ENCODE data around the gene OSCP1. TPM values are rescaled to one million over a fixed set of nuclear protein-coding genes. Genes with fewer than 3 reads are reported as not detected.
A peak's percentile ranks its signal among the peaks of the same experiment; 100 is the strongest.

OSCP1 gene
- total RNA-seq, 1 donor from 2014 or later = 7.3 TPM

- no peak for ATAC-seq
Measured at GRCh38 chr1:36472656-36473055, 22.4 kb upstream of the OSCP1 start.

GRCh38 chr1:36471830-36472641 lies 21.8 kb upstream of the OSCP1 start:
- peak; percentile 9 for ATAC-seq

GRCh38 chr1:36469163-36469562 lies 18.9 kb upstream of the OSCP1 start:
- ATAC-seq = no peak

- no peak for ATAC-seq
Measured at GRCh38 chr1:36467700-36468455, 17.6 kb upstream of the OSCP1 start.

GRCh38 chr1:36467027-36467410 lies 16.8 kb upstream of the OSCP1 start:
- no peak for ATAC-seq

GRCh38 chr1:36466370-36467026 lies 16.2 kb upstream of the OSCP1 start:
- ATAC-seq = no peak

GRCh38 chr1:36465731-36466369 lies 15.6 kb upstream of the OSCP1 start:
- ATAC-seq = no peak

GRCh38 chr1:36464605-36465393 lies 14.5 kb upstream of the OSCP1 start:
- ATAC-seq = peak; percentile 28

GRCh38 chr1:36463803-36464604 lies 13.8 kb upstream of the OSCP1 start, which contains the start of gene MRPS15:
Gene MRPS15 (minus strand): TSS chr1:36464384. CDS start chr1:36464275, 109 bp downstream.
- ATAC-seq = peak; percentile 94

- ATAC-seq = peak; percentile 27
Measured at GRCh38 chr1:36463463-36463802, 13.2 kb upstream of the OSCP1 start.

GRCh38 chr1:36458910-36459309 lies 8.7 kb upstream of the OSCP1 start:
- peak; percentile 14 for ATAC-seq

- ATAC-seq = no peak
Measured at GRCh38 chr1:36457691-36458090, 7.4 kb upstream of the OSCP1 start.

- ATAC-seq = no peak
Measured at GRCh38 chr1:36456391-36456928, 6.2 kb upstream of the OSCP1 start.

GRCh38 chr1:36455386-36455785 lies 5.1 kb upstream of the OSCP1 start:
- ATAC-seq = no peak

- no peak for ATAC-seq
Measured at GRCh38 chr1:36453600-36454388, 3.5 kb upstream of the OSCP1 start.

GRCh38 chr1:36453051-36453450 lies 2.8 kb upstream of the OSCP1 start:
- ATAC-seq = no peak

- no peak for ATAC-seq
Measured at GRCh38 chr1:36450919-36451305, 661 bp upstream of the OSCP1 start.

GRCh38 chr1:36448530-36449056 lies 1.7 kb downstream of the OSCP1 start:
- peak; percentile 22 for ATAC-seq

GRCh38 chr1:36447450-36447849 lies 2.8 kb downstream of the OSCP1 start:
- no peak for ATAC-seq

- ATAC-seq = no peak
Measured at GRCh38 chr1:36446746-36447145, 3.5 kb downstream of the OSCP1 start.
